Measurements from ENCODE around the gene GRB10. TPM values are rescaled to one million over a fixed set of nuclear protein-coding genes. Genes with fewer than 3 reads are reported as not detected.

GRB10 gene
- total and polyA plus RNA-seq, 2 of the 8 experiments (the other 6 are each of a cell fraction or from before 2014, with no cell fraction given) = 35.7 to 97.0 TPM

GRCh38 chr7:50674896-50675835 lies 107.5 kb downstream of the GRB10 start:
- no peak overlapping the region for H2BK20ac ChIP-seq (ENCODE audit: low read length)
- H3K18ac ChIP-seq (ENCODE audit: extremely low read depth, low read length) = no peak overlapping the region
- H3K27me3 ChIP-seq (replicated peaks in 1 of 4; ENCODE audit: control insufficient read depth in 3 of 4, extremely low read depth in 1 of 4, insufficient read depth in 3 of 4, low read length in 3 of 4) = no peaks in the 10 kb centered on the region
- no peak overlapping the region for H3K14ac ChIP-seq (ENCODE audit: insufficient read length)
- H3K9ac ChIP-seq (replicated peaks in 1 of 4; ENCODE audit: extremely low read depth in 1 of 4, low read depth in 3 of 4, low read length in 3 of 4) = no peak overlapping the region
- H3K36me3 ChIP-seq (ENCODE audit: control insufficient read depth in 2 of 4, insufficient read depth in 4 of 4, low read length in 3 of 4) = peaks cover 0 to 10% (median 5%) of the 10 kb centered on the region in 4 experiments; a peak in 2 of 8 replicates
- H4K8ac ChIP-seq (ENCODE audit: extremely low read depth, insufficient read depth, low read length) = no peak overlapping the region
- no peak overlapping the region for H3K23ac ChIP-seq (ENCODE audit: insufficient read length)
- DNase-seq (ENCODE audit: low read depth in 1 of 2, low spot score in 2 of 2) (no peak), FAIRE-seq (no peak)
- H2BK15ac ChIP-seq (ENCODE audit: low read length) = no peak overlapping the region
- no peak overlapping the region for H3K27ac ChIP-seq (ENCODE audit: low read depth, low read length)
- H3K4me3 ChIP-seq (ENCODE audit: extremely low read depth in 1 of 4, insufficient read depth in 2 of 4, low read depth in 3 of 4, low read length in 4 of 4) = no peak overlapping the region
- no peak overlapping the region for H3K56ac ChIP-seq (replicated peaks; ENCODE audit: insufficient read length, low read depth, low read length)
- H4K20me1 ChIP-seq (replicated peaks in 1 of 2; ENCODE audit: control insufficient read depth in 1 of 2, insufficient read depth in 2 of 2, low read length in 2 of 2) = peaks cover 5% of the 10 kb centered on the region in 2 experiments
- H2AK5ac ChIP-seq (ENCODE audit: low read depth, low read length) = no peak overlapping the region
- H3K79me1 ChIP-seq (ENCODE audit: low read depth, low read length) = peaks cover 2% of the 10 kb centered on the region; the same call in 1 of the 2 replicates
- H2BK120ac ChIP-seq (replicated peaks; ENCODE audit: low read depth, low read length) = no peak overlapping the region
- no peaks in the 10 kb centered on the region for H3K9me3 ChIP-seq (ENCODE audit: insufficient read depth in 2 of 2, low read depth in 1 of 2, low read length in 1 of 2)
- no peak overlapping the region for H3K4me2 ChIP-seq (ENCODE audit: insufficient read depth in 1 of 2, low read depth in 2 of 2, low read length in 2 of 2)
- H2AFZ ChIP-seq (ENCODE audit: low read length) = no peak overlapping the region
- no peak overlapping the region for H4K91ac ChIP-seq (replicated peaks; ENCODE audit: insufficient read length, low read length)
- no peaks in the 10 kb centered on the region for H3K23me2 ChIP-seq (ENCODE audit: low read depth, low read length)
- no peak overlapping the region for H3K4ac ChIP-seq (replicated peaks; ENCODE audit: insufficient read length, low read depth, low read length)
- POLR2A ChIA-PET (ENCODE audit: partially characterized antibody) = interaction anchor here (1.1 kb wide), 1 partner anchor 20 kb away, joined by 3 read pairs; no protein-coding TSS in a partner anchor
- H3K4me1 ChIP-seq (replicated peaks in 1 of 4; ENCODE audit: control insufficient read depth in 3 of 4, insufficient read depth in 4 of 4, low read length in 3 of 4) = peaks cover 0 to 7% (median 2%) of the 10 kb centered on the region in 4 experiments; a peak in 4 of 7 replicates
- no peak overlapping the region for H2BK12ac ChIP-seq (ENCODE audit: low read depth, low read length)
- H4K5ac ChIP-seq (ENCODE audit: insufficient read length, low read depth, low read length) = no peak overlapping the region
- peaks cover 0 to 57% of the 10 kb centered on the region in 2 experiments; a peak in 2 of 4 replicates for H3K79me2 ChIP-seq (ENCODE audit: control insufficient read depth in 1 of 2, insufficient read depth in 2 of 2, low read length in 2 of 2)
- 91% methylated on average over 11 of the region's 11 CpGs; no CpG with 5 or more reads in 1 of the 2 experiments for WGBS, 2 experiments (ENCODE audit: extremely low coverage in 1 of 2, insufficient coverage in 1 of 2, insufficient read length in 1 of 2, insufficient replicate concordance in 2 of 2, low coverage in 1 of 2, low lambda C conversion rate in 2 of 2, missing lambda C conversion rate in 1 of 2)
- CTCF ChIA-PET (ENCODE audit: partially characterized antibody) = interaction anchor here (0.7 to 1.4 kb wide), 6 partner anchors 10 to 466 kb away, joined by 3 to 5 read pairs (median 4); no protein-coding TSS in a partner anchor
- peak overlapping the region; percentile 61; the same call in 1 of the 2 replicates for H2BK5ac ChIP-seq (ENCODE audit: low read depth, low read length)
- TF ChIP-seq SP2 (IDR thresholded peaks at IDR 0.05; ENCODE audit: low read length) = no peak
- TF ChIP-seq NRF1 (IDR thresholded peaks at IDR 0.05; ENCODE audit: low read depth, low read length) = no peak
- TF ChIP-seq CHD2 (IDR thresholded peaks at IDR 0.05; ENCODE audit: low read length) = no peak
- no peak for TF ChIP-seq CTBP2 (IDR thresholded peaks at IDR 0.05; ENCODE audit: borderline replicate concordance, insufficient read depth, insufficient read length, low read length)
- no peak for TF ChIP-seq EP300 (IDR thresholded peaks at IDR 0.05; ENCODE audit: borderline replicate concordance in 1 of 2, low read depth in 2 of 2, low read length in 2 of 2)
- no peak for TF ChIP-seq POLR2AphosphoS5 (IDR thresholded peaks at IDR 0.05; ENCODE audit: low read depth, low read length)
- no peak for TF ChIP-seq GABPA (IDR thresholded peaks at IDR 0.05; ENCODE audit: borderline replicate concordance, insufficient read depth, low read length)
- TF ChIP-seq MAFK (IDR thresholded peaks at IDR 0.05; ENCODE audit: low read depth, low read length) = no peak
- TF ChIP-seq, protein P1, sequence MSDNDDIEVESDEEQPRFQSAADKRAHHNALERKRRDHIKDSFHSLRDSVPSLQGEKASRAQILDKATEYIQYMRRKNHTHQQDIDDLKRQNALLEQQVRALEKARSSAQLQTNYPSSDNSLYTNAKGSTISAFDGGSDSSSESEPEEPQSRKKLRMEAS (IDR thresholded peaks at IDR 0.05) = no peak
- no peak for TF ChIP-seq RXRA (IDR thresholded peaks at IDR 0.05; ENCODE audit: insufficient read depth, low read depth, low read length)
- no peak for TF ChIP-seq POLR2A (IDR thresholded peaks at IDR 0.05; ENCODE audit: control extremely low read depth in 1 of 2, low read depth in 2 of 2, low read length in 2 of 2)

Data from H1 (cell line).